HepG2 (cell line): Measurements from ENCODE around the gene SLC16A3. TPM values are rescaled to one million over a fixed set of nuclear protein-coding genes. Genes with fewer than 3 reads are reported as not detected.

Experiments used
- FIP1L1 ChIP-seq: fragments of 200-400 bp; formaldehyde crosslinking; IDR thresholded peaks from 2 replicates; pipeline ENCODE4 v1.6.1; 2018; ENCODE audit warnings: low read depth, mild to moderate bottlenecking, low read length, moderate library complexity, borderline replicate concordance; ENCODE audit not compliant: insufficient read depth
- GABPB1 ChIP-seq: IDR thresholded peaks from 2 replicates; pipeline ENCODE4 v1.6.1; 2016; ENCODE audit warnings: mild to moderate bottlenecking, missing genetic modification reagents, moderate library complexity, missing compliant biosample characterization
- GATAD1 ChIP-seq: IDR thresholded peaks from 2 replicates; pipeline ENCODE4 v1.6.1; 2016; ENCODE audit warnings: missing genetic modification reagents, missing compliant biosample characterization
- MEIS1 ChIP-seq: sonication (generic); formaldehyde crosslinking; IDR thresholded peaks from 2 replicates; pipeline ENCODE4 v1.9.0; 2021; ENCODE audit warnings: mild to moderate bottlenecking, missing genetic modification reagents, moderate library complexity, borderline replicate concordance
- NFIB ChIP-seq: sonication (generic); formaldehyde crosslinking; IDR thresholded peaks from 2 replicates; pipeline ENCODE4 v1.9.0; 2021; ENCODE audit warnings: missing genetic modification reagents, mild to moderate bottlenecking, borderline replicate concordance
- ZNF138 ChIP-seq: sonication (generic); formaldehyde crosslinking; IDR thresholded peaks from 2 replicates; pipeline ENCODE4 v1.5.0; 2020; ENCODE audit warnings: mild to moderate bottlenecking, low read depth, missing genetic modification reagents
- ZNF549 ChIP-seq: sonication (generic); formaldehyde crosslinking; IDR thresholded peaks from 2 replicates; pipeline ENCODE4 v1.5.0; 2020; ENCODE audit warnings: missing genetic modification reagents
- ZNF780A ChIP-seq: sonication (generic); formaldehyde crosslinking; IDR thresholded peaks from 2 replicates; pipeline ENCODE4 v1.8.0; 2022; ENCODE audit warnings: mild to moderate bottlenecking, missing genetic modification reagents, moderate library complexity
- polyA plus RNA-seq, 8 experiments: library from polyadenylated mRNA; depleted of rRNA in 3 of 8; stranded (reverse) in 7 of 8; unstranded in 1 of 8; fragments of >200 nt; fragmentation: Illumina TruSeq in 4 of 8; extraction: Trizol in 4 of 8; gene quantifications; 2 replicates each; pipeline versions ENCODE4 v1.2.1 to v1.2.3, GENCODE V29; 2011 to 2016; ENCODE audit warnings: low read depth in 4 of 8, missing spikeins in 1 of 8, mixed read lengths in 1 of 8; ENCODE audit not compliant: insufficient read depth in 1 of 8
- total RNA-seq, 5 experiments: library from RNA; depleted of rRNA; stranded (reverse); fragments of >200 nt; fragmentation: Illumina TruSeq; extraction: Trizol; gene quantifications; 2 replicates each; pipeline ENCODE4 v1.2.3, GENCODE V29; 2016; ENCODE audit warnings: low read depth in 1 of 5
- TF ChIP-seq, protein P1 (sequence below), 2 experiments: sonication (generic) in 1 of 2; formaldehyde crosslinking in 1 of 2; IDR thresholded peaks; 2 replicates each; pipeline versions ENCODE4 v1.4.0 to v1.6.1; 2016 to 2020; ENCODE audit warnings: borderline replicate concordance in 1 of 2, low read depth in 1 of 2, mild to moderate bottlenecking in 1 of 2, missing genetic modification reagents in 1 of 2
- TF ChIP-seq, protein P2 (sequence below): sonication (generic); formaldehyde crosslinking; IDR thresholded peaks from 2 replicates; pipeline ENCODE4 v1.5.0; 2020; ENCODE audit warnings: missing genetic modification reagents
- TF ChIP-seq, protein P3 (sequence below): sonication (generic); formaldehyde crosslinking; IDR thresholded peaks from 2 replicates; pipeline ENCODE4 v1.4.0; 2020; ENCODE audit warnings: missing genetic modification reagents, borderline replicate concordance
- TF ChIP-seq, protein P4 (sequence below): sonication (generic); formaldehyde crosslinking; IDR thresholded peaks from 2 replicates; pipeline ENCODE4 v1.9.0; 2021; ENCODE audit warnings: missing genetic modification reagents, borderline replicate concordance
- TF ChIP-seq, protein P5 (sequence below): sonication (generic); formaldehyde crosslinking; IDR thresholded peaks from 2 replicates; pipeline ENCODE4 v1.8.0; 2022; ENCODE audit warnings: mild to moderate bottlenecking, missing genetic modification reagents, moderate library complexity
- TF ChIP-seq, protein P6 (sequence below): sonication (generic); formaldehyde crosslinking; IDR thresholded peaks from 2 replicates; pipeline ENCODE4 v1.4.0; 2020; ENCODE audit warnings: missing genetic modification reagents

Gene SLC16A3
- total and polyA plus RNA-seq, 2 of the 13 experiments (the other 11 are each of a cell fraction or from before 2014, with no cell fraction given), result 242 to 349 TPM

DNA sequence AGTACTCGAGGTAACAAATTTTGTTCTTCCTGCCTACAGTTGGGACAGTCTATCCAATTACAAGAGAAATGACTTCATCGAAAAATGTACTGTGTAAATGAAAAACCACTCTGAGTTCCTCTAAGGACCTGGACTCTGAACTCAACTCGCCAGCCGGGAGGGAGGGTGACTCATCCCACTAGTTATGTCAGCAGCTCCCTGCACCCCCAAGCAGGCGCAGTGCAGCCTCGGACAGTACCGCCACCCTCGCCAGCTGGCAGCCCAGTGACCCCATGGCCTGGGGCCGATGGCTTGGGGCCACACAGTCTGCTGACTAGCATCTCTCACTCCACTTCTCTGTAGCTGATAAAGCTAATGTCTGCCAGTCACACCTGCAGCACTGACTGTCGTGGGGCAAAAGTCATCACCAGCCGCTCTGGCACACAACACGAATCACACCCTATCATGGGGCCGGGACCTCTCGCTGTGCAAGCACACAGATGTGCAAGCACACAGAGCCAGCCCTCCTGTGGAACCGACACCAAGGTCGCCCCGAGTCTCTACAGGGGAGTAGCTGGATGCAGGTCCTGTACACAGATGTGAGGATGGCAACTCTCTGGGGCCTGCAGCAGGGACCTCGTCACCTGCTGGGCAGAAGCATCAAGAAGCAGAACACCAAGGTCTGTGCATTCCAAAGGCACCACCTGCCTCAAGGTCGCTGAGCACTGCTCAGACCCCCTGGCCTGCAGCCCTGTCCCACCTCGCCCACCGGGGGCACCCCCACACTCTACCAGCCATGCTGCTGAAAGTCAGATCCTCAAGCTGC lies 38.9 kb downstream of the SLC16A3 start (continued):
- TF ChIP-seq, protein P1, sequence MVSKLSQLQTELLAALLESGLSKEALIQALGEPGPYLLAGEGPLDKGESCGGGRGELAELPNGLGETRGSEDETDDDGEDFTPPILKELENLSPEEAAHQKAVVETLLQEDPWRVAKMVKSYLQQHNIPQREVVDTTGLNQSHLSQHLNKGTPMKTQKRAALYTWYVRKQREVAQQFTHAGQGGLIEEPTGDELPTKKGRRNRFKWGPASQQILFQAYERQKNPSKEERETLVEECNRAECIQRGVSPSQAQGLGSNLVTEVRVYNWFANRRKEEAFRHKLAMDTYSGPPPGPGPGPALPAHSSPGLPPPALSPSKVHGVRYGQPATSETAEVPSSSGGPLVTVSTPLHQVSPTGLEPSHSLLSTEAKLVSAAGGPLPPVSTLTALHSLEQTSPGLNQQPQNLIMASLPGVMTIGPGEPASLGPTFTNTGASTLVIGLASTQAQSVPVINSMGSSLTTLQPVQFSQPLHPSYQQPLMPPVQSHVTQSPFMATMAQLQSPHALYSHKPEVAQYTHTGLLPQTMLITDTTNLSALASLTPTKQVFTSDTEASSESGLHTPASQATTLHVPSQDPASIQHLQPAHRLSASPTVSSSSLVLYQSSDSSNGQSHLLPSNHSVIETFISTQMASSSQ (IDR thresholded peaks at IDR 0.05; ENCODE audit: low read depth), result no peak
- TF ChIP-seq, protein P1 (CRISPR knock-in tag; IDR thresholded peaks at IDR 0.05; ENCODE audit: borderline replicate concordance), result peak; percentile 74; the same call in 1 of the 2 replicates
- TF ChIP-seq ZNF138 (CRISPR knock-in tag) (no peak), ZNF780A (CRISPR knock-in tag) (no peak), MEIS1 (CRISPR knock-in tag) (0 out of 2 replicates have a peak, but pooled peaks have one; percentile 37), FIP1L1 (no peak), GABPB1 (CRISPR knock-in tag) (peak; percentile 78; the same call in 1 of the 2 replicates), NFIB (no peak), ZNF549 (CRISPR knock-in tag) (no peak), GATAD1 (peak; percentile 74)
- TF ChIP-seq, protein P2, sequence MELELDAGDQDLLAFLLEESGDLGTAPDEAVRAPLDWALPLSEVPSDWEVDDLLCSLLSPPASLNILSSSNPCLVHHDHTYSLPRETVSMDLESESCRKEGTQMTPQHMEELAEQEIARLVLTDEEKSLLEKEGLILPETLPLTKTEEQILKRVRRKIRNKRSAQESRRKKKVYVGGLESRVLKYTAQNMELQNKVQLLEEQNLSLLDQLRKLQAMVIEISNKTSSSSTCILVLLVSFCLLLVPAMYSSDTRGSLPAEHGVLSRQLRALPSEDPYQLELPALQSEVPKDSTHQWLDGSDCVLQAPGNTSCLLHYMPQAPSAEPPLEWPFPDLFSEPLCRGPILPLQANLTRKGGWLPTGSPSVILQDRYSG, result peak; percentile 80; the same call in 1 of the 2 replicates
- TF ChIP-seq, protein P3, sequence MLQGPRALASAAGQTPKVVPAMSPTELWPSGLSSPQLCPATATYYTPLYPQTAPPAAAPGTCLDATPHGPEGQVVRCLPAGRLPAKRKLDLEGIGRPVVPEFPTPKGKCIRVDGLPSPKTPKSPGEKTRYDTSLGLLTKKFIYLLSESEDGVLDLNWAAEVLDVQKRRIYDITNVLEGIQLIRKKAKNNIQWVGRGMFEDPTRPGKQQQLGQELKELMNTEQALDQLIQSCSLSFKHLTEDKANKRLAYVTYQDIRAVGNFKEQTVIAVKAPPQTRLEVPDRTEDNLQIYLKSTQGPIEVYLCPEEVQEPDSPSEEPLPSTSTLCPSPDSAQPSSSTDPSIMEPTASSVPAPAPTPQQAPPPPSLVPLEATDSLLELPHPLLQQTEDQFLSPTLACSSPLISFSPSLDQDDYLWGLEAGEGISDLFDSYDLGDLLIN (CRISPR knock-in tag), result peak; percentile 89; the same call in 1 of the 2 replicates
- TF ChIP-seq, protein P4, sequence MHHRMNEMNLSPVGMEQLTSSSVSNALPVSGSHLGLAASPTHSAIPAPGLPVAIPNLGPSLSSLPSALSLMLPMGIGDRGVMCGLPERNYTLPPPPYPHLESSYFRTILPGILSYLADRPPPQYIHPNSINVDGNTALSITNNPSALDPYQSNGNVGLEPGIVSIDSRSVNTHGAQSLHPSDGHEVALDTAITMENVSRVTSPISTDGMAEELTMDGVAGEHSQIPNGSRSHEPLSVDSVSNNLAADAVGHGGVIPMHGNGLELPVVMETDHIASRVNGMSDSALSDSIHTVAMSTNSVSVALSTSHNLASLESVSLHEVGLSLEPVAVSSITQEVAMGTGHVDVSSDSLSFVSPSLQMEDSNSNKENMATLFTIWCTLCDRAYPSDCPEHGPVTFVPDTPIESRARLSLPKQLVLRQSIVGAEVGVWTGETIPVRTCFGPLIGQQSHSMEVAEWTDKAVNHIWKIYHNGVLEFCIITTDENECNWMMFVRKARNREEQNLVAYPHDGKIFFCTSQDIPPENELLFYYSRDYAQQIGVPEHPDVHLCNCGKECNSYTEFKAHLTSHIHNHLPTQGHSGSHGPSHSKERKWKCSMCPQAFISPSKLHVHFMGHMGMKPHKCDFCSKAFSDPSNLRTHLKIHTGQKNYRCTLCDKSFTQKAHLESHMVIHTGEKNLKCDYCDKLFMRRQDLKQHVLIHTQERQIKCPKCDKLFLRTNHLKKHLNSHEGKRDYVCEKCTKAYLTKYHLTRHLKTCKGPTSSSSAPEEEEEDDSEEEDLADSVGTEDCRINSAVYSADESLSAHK (CRISPR knock-in tag), result 0 out of 2 replicates have a peak, but pooled peaks have one; percentile 34
- TF ChIP-seq, protein P5, sequence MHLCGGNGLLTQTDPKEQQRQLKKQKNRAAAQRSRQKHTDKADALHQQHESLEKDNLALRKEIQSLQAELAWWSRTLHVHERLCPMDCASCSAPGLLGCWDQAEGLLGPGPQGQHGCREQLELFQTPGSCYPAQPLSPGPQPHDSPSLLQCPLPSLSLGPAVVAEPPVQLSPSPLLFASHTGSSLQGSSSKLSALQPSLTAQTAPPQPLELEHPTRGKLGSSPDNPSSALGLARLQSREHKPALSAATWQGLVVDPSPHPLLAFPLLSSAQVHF (CRISPR knock-in tag), result no peak
- TF ChIP-seq, protein P6, sequence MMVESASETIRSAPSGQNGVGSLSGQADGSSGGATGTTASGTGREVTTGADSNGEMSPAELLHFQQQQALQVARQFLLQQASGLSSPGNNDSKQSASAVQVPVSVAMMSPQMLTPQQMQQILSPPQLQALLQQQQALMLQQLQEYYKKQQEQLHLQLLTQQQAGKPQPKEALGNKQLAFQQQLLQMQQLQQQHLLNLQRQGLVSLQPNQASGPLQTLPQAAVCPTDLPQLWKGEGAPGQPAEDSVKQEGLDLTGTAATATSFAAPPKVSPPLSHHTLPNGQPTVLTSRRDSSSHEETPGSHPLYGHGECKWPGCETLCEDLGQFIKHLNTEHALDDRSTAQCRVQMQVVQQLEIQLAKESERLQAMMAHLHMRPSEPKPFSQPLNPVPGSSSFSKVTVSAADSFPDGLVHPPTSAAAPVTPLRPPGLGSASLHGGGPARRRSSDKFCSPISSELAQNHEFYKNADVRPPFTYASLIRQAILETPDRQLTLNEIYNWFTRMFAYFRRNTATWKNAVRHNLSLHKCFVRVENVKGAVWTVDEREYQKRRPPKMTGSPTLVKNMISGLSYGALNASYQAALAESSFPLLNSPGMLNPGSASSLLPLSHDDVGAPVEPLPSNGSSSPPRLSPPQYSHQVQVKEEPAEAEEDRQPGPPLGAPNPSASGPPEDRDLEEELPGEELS, result peak; percentile 92
